ENCODE data around the gene DIP2C. TPM values are rescaled to one million over a fixed set of nuclear protein-coding genes. Genes with fewer than 3 reads are reported as not detected.
"Not testable (repeated sequence)": the region's sequence is repeated elsewhere in the genome, so short reads cannot be mapped to it uniquely, and the experiment has no call there.

DIP2C gene
- total RNA-seq, 1 donor from 2014 or later, result 1.6 TPM

DNA sequence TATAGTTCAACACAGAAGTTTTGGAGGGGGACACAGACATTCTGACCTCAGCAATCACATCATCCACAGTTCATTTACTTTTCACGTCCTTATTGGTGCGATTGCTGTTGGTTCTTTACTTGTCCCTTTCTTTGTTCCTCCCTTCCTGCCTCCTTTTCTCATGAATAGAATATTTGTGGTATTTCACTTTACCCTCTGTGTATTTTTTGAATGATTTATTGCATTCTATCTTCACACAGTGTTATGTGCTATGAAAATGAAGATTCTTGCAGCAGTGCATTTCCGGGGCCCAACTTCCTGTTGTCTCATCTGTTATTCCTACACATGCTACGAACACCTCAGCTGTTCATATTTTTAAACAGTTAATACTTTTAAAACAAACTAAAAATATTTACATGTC, 374.6 kb downstream of the DIP2C start:
- no peak for DNase-seq (ENCODE audit: low spot score)
- H3K4me3 Mint-ChIP-seq (ENCODE audit: low read depth), result no peak overlapping the region
- H3K27ac Mint-ChIP-seq, result no peak overlapping the region
- H3K4me1 Mint-ChIP-seq (ENCODE audit: low read depth), result peaks cover 1% of the 10 kb centered on the region
- no peaks in the 10 kb centered on the region for H3K9me3 Mint-ChIP-seq
- intact Hi-C loops (cut with micrococcal nuclease), result no loop called here
- no peaks in the 10 kb centered on the region for H3K36me3 Mint-ChIP-seq (ENCODE audit: low read depth)
- H3K27me3 Mint-ChIP-seq (ENCODE audit: low read depth), result no peaks in the 10 kb centered on the region

GRCh38 chr10:314381-314780, 375.1 kb downstream of the DIP2C start:
- intact Hi-C loops (cut with micrococcal nuclease), result no loop called here
- H3K9me3 Mint-ChIP-seq, result no peaks in the 10 kb centered on the region
- H3K27me3 Mint-ChIP-seq (ENCODE audit: low read depth), result no peaks in the 10 kb centered on the region
- no peaks in the 10 kb centered on the region for H3K36me3 Mint-ChIP-seq (ENCODE audit: low read depth)
- DNase-seq (ENCODE audit: low spot score), result no peak
- H3K27ac Mint-ChIP-seq, result no peak overlapping the region
- H3K4me1 Mint-ChIP-seq (ENCODE audit: low read depth), result peaks cover 1% of the 10 kb centered on the region
- H3K4me3 Mint-ChIP-seq (ENCODE audit: low read depth), result no peak overlapping the region

- DNase-seq (ENCODE audit: low spot score), result no peak
- no peak overlapping the region for H3K27ac Mint-ChIP-seq
- peaks cover 1% of the 10 kb centered on the region for H3K4me1 Mint-ChIP-seq (ENCODE audit: low read depth)
- no peaks in the 10 kb centered on the region for H3K36me3 Mint-ChIP-seq (ENCODE audit: low read depth)
- intact Hi-C loops (cut with micrococcal nuclease), result no loop called here
- no peaks in the 10 kb centered on the region for H3K9me3 Mint-ChIP-seq
- no peak overlapping the region for H3K4me3 Mint-ChIP-seq (ENCODE audit: low read depth)
- H3K27me3 Mint-ChIP-seq (ENCODE audit: low read depth), result no peaks in the 10 kb centered on the region
Measured at GRCh38 chr10:311901-312665, 377.4 kb downstream of the DIP2C start.

GRCh38 chr10:310976-311639, 378.4 kb downstream of the DIP2C start:
- intact Hi-C loops (cut with micrococcal nuclease), result no loop called here
- no peak overlapping the region for H3K27ac Mint-ChIP-seq
- H3K36me3 Mint-ChIP-seq (ENCODE audit: low read depth), result no peaks in the 10 kb centered on the region
- H3K4me1 Mint-ChIP-seq (ENCODE audit: low read depth), result peaks cover 1% of the 10 kb centered on the region
- no peak overlapping the region for H3K4me3 Mint-ChIP-seq (ENCODE audit: low read depth)
- no peak for DNase-seq (ENCODE audit: low spot score)
- no peaks in the 10 kb centered on the region for H3K9me3 Mint-ChIP-seq
- H3K27me3 Mint-ChIP-seq (ENCODE audit: low read depth), result no peaks in the 10 kb centered on the region

DNA sequence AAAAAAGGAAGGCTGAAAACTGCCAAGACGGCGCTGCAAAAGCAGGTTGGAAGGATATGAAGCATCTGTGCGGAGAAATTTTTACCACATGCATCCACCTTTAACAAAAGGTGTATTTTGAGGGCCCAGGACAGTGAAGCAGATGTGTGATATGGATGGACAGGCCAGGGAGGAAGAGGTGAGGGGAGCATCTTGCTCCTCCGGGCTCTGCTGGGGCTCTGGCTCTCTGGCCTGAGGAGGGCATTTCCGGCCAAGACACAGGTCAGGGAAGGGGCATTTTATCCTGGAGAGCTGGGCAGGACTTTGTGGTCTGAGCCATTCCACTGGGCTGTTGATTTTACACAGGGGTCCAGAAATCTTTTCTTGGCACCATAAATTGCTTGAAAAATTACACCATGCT, 379.1 kb downstream of the DIP2C start:
- DNase-seq (ENCODE audit: low spot score), result no peak
- intact Hi-C loops (cut with micrococcal nuclease), result no loop called here
- Mint-ChIP-seq H3K4me1 (ENCODE audit: low read depth) (peaks cover 1% of the 10 kb centered on the region), H3K36me3 (ENCODE audit: low read depth) (no peaks in the 10 kb centered on the region), H3K27me3 (ENCODE audit: low read depth) (no peaks in the 10 kb centered on the region), H3K4me3 (ENCODE audit: low read depth) (no peak overlapping the region), H3K9me3 (no peaks in the 10 kb centered on the region), H3K27ac (no peak overlapping the region)

GRCh38 chr10:308572-309085, 380.8 kb downstream of the DIP2C start:
- intact Hi-C loops (cut with micrococcal nuclease), result no loop called here
- Mint-ChIP-seq H3K4me1 (ENCODE audit: low read depth) (no peaks in the 10 kb centered on the region), H3K27me3 (ENCODE audit: low read depth) (no peaks in the 10 kb centered on the region), H3K4me3 (ENCODE audit: low read depth) (no peak overlapping the region), H3K27ac (no peak overlapping the region), H3K36me3 (ENCODE audit: low read depth) (no peaks in the 10 kb centered on the region), H3K9me3 (no peaks in the 10 kb centered on the region)
- DNase-seq (ENCODE audit: low spot score), result no peak

DNA sequence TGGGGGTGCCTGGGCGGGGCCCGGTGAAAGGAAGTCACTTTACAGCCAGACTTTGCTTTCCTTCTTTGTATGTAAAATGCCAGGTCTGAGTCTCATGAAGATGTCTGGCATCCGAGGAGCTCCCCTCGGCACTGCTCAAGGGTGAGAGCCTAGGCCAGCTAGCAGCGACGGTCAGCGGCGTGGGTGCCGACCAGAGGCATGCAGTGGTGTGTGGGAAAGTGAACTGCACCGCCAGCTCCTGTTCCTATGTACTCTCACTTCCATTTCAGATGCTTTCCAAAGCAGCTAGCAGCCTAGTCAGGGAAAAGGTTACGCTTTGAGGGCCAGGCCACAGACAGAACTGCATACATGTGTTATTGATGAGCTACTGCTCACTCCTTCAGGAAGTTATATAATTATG, 381.4 kb downstream of the DIP2C start:
- Mint-ChIP-seq H3K36me3 (ENCODE audit: low read depth) (no peaks in the 10 kb centered on the region), H3K9me3 (no peaks in the 10 kb centered on the region), H3K27ac (no peak overlapping the region), H3K4me1 (ENCODE audit: low read depth) (no peaks in the 10 kb centered on the region), H3K4me3 (ENCODE audit: low read depth) (no peak overlapping the region), H3K27me3 (ENCODE audit: low read depth) (no peaks in the 10 kb centered on the region)
- DNase-seq (ENCODE audit: low spot score), result no peak
- intact Hi-C loops (cut with micrococcal nuclease), result no loop called here

DNA sequence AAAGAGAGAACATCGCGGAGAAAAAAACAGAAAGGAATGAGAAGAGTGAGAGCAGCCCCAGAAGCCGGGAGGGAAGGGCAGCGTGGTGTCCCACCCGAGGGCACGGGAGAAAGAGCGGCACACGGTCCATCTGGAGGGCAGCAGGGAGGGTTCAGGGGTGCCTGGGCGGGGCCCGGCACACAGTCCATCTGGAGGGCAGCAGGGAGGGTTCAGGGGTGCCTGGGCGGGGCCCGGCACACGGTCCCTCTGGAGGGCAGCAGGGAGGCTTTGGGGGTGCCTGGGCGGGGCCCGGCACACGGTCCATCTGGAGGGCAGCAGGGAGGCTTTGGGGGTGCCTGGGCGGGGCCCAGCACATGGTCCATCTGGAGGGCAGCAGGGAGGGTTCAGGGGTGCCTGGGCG, 381.8 kb downstream of the DIP2C start:
- no peaks in the 10 kb centered on the region for H3K4me1 Mint-ChIP-seq (ENCODE audit: low read depth)
- H3K27me3 Mint-ChIP-seq (ENCODE audit: low read depth), result no peaks in the 10 kb centered on the region
- no peak overlapping the region for H3K4me3 Mint-ChIP-seq (ENCODE audit: low read depth)
- DNase-seq (ENCODE audit: low spot score), result no peak
- H3K36me3 Mint-ChIP-seq (ENCODE audit: low read depth), result no peaks in the 10 kb centered on the region
- H3K9me3 Mint-ChIP-seq, result no peaks in the 10 kb centered on the region
- H3K27ac Mint-ChIP-seq, result no peak overlapping the region
- intact Hi-C loops (cut with micrococcal nuclease), result no loop called here

DNA sequence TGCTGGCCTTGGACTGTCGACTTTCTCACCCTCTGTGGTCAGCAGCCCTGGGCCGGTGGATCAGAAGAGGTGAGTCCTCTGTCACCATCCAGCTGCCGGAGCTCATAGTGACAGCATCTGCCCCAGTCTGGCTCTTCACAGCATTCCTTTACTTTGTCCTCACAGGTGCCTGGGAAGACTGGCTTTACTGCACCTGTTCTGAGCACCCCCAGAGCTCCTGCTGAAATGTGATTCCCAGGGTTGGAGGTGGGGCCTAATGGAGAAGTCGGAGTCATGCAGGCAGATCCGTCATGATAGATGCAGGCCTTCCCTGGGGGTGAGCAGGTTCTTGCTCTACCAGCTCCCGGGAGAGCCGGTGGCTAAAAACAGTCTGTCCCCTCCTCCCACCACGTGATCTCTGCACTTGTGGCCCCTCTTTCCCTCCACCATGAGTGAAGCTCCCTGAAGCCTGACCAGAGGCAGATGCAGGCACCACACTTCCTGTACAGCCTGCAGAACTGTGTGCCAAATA, 382.7 kb downstream of the DIP2C start:
- Mint-ChIP-seq H3K9me3 (no peaks in the 10 kb centered on the region), H3K27ac (no peak overlapping the region), H3K36me3 (ENCODE audit: low read depth) (no peaks in the 10 kb centered on the region), H3K4me3 (ENCODE audit: low read depth) (no peak overlapping the region), H3K4me1 (ENCODE audit: low read depth) (no peaks in the 10 kb centered on the region), H3K27me3 (ENCODE audit: low read depth) (no peaks in the 10 kb centered on the region)
- no peak for DNase-seq (ENCODE audit: low spot score)
- intact Hi-C loops (cut with micrococcal nuclease), result no loop called here

DNA sequence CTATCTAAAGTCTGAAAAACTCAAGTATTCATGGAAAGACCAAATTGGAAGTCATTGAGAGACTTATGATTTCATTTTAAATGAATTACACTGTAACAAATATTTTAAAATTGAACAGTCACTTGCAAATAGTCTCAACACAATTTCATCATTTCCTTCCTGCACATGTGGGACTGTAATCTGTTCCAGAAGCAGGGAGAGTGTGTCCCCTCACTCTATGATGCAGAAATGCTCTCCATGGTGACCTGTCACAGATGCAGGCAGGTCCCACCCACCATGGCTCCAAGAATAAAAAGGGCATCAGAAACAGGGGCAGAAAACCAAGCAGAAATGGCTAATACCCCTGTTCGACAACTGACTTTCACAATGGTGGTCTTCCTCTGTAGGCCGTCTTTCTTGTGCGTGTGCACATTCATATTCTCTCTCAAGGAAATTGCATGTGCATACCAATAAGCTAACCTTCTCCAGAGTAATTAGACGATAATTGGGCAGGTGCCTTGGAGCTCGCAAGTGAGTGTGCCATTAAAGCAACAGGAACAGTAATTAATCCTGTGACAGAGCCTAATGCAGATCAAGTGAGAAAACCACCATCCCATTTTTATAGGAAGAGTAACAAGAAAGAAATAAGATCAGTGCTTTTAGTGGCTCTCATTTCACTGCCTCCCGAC, 383.3 kb downstream of the DIP2C start:
- no peaks in the 10 kb centered on the region for H3K27me3 Mint-ChIP-seq (ENCODE audit: low read depth)
- H3K27ac Mint-ChIP-seq, result no peak overlapping the region

DNA sequence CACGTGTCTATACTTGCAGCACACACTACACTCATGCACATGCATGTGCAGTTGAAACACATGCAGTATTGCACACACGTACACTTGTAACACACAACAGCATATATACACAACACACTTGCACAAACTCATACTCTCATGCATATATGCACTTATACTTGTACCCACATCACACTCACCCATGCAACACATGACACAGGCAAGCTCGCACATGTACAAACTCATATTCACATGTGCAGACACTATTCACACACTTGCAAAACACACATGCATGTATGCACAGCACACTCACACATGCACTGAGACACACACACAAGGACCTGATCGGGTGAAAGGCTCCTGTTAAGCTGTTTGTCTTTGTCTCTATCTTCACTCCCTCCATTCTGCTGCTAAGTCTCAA, 384.4 kb downstream of the DIP2C start:
- Mint-ChIP-seq H3K27me3 (ENCODE audit: low read depth) (no peaks in the 10 kb centered on the region), H3K27ac (no peak overlapping the region), H3K9me3 (no peaks in the 10 kb centered on the region), H3K36me3 (ENCODE audit: low read depth) (no peaks in the 10 kb centered on the region), H3K4me1 (ENCODE audit: low read depth) (no peaks in the 10 kb centered on the region), H3K4me3 (ENCODE audit: low read depth) (no peak overlapping the region)
- no peak for DNase-seq (ENCODE audit: low spot score)
- intact Hi-C loops (cut with micrococcal nuclease), result no loop called here

More for the DNA sequence above, 383.3 kb downstream of the DIP2C start:
- Mint-ChIP-seq H3K4me3 (ENCODE audit: low read depth) (no peak overlapping the region), H3K36me3 (ENCODE audit: low read depth) (no peaks in the 10 kb centered on the region), H3K9me3 (no peaks in the 10 kb centered on the region), H3K4me1 (ENCODE audit: low read depth) (no peaks in the 10 kb centered on the region)
- no peak for DNase-seq (ENCODE audit: low spot score)
- intact Hi-C loops (cut with micrococcal nuclease), result no loop called here

DNA sequence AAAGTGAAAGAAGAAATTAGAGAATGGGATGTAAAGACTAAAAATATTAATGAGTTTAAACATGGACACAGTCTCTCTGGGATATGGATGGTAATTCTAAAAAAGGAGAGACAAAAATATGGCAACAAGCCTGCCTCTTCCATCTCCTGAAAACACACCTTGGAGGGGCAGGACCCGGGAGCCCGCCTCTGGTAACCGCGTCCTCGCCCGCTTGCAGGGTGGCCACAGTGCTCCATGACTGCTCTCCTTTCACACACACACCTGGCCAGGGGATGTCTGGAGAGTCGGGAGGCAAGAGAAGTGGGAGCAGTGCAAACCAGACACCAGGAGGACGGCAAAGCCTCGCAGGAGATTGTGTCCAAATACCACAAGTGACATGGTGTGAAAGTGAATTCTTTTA, 387.9 kb downstream of the DIP2C start:
- no peaks in the 10 kb centered on the region for H3K36me3 Mint-ChIP-seq (ENCODE audit: low read depth)
- H3K4me1 Mint-ChIP-seq (ENCODE audit: low read depth), result no peaks in the 10 kb centered on the region
- no peak for DNase-seq (ENCODE audit: low spot score)
- no peaks in the 10 kb centered on the region for H3K9me3 Mint-ChIP-seq
- no peaks in the 10 kb centered on the region for H3K27me3 Mint-ChIP-seq (ENCODE audit: low read depth)
- H3K4me3 Mint-ChIP-seq (ENCODE audit: low read depth), result no peak overlapping the region
- no peak overlapping the region for H3K27ac Mint-ChIP-seq
- intact Hi-C loops (cut with micrococcal nuclease), result no loop called here

DNA sequence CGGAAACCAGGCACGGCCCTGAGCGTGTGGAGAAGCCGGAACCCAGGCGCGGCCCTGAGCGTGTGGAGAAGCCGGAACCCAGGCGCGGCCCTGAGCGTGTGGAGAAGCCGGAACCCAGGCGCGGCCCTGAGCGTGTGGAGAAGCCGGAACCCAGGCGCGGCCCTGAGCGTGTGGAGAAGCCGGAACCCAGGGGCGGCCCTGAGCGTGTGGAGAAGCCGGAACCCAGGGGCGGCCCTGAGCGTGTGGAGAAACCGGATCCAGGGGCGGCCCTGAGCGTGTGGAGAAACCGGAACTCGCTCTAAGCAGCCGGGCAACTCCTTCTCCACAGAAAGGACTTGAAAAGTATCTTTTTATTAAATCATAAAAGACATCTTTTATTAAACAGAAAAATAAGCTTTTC, 388.9 kb downstream of the DIP2C start:
- intact Hi-C loops (cut with micrococcal nuclease); H3K4me3 Mint-ChIP-seq (ENCODE audit: low read depth); H3K4me1 Mint-ChIP-seq (ENCODE audit: low read depth); H3K27me3 Mint-ChIP-seq (ENCODE audit: low read depth); DNase-seq (ENCODE audit: low spot score); H3K36me3 Mint-ChIP-seq (ENCODE audit: low read depth); H3K9me3 Mint-ChIP-seq; H3K27ac Mint-ChIP-seq: not testable (repeated sequence)
